ENCODE results near the gene GRPR.

The GRPR gene

GRCh38 chrX:16196829-16197228 is 73.5 kb downstream of the GRPR start:
- TF ChIP-seq, protein P1, sequence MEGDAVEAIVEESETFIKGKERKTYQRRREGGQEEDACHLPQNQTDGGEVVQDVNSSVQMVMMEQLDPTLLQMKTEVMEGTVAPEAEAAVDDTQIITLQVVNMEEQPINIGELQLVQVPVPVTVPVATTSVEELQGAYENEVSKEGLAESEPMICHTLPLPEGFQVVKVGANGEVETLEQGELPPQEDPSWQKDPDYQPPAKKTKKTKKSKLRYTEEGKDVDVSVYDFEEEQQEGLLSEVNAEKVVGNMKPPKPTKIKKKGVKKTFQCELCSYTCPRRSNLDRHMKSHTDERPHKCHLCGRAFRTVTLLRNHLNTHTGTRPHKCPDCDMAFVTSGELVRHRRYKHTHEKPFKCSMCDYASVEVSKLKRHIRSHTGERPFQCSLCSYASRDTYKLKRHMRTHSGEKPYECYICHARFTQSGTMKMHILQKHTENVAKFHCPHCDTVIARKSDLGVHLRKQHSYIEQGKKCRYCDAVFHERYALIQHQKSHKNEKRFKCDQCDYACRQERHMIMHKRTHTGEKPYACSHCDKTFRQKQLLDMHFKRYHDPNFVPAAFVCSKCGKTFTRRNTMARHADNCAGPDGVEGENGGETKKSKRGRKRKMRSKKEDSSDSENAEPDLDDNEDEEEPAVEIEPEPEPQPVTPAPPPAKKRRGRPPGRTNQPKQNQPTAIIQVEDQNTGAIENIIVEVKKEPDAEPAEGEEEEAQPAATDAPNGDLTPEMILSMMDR (IDR thresholded peaks at IDR 0.05; ENCODE audit: extremely low read depth, missing control alignments) = no peak
- no peak for DNase-seq (ENCODE audit: low spot score)

- DNase-seq (ENCODE audit: low spot score) = no peak
- TF ChIP-seq, protein P1 (IDR thresholded peaks at IDR 0.05; ENCODE audit: extremely low read depth, missing control alignments) = no peak
These were observed 76.0 kb downstream of the GRPR start for GRCh38 chrX:16199343-16199742.

- TF ChIP-seq, protein P1 (IDR thresholded peaks at IDR 0.05; ENCODE audit: extremely low read depth, missing control alignments) = no peak
- no peak for DNase-seq (ENCODE audit: low spot score)
These were observed 79.6 kb downstream of the GRPR start for GRCh38 chrX:16202943-16203342.

All from GM20000 (cell line).